Endothelial cell of umbilical vein (primary cell): Measurements from ENCODE around the gene EPB41L4B. TPM values are rescaled to one million over a fixed set of nuclear protein-coding genes. Genes with fewer than 3 reads are reported as not detected.
A peak's percentile ranks its signal among the peaks of the same experiment; 100 is the strongest.

Experiments
- BruUV-seq: library from RNA; stranded (reverse); fragments of 400-500 nt; replicated peaks from 2 replicates; lab custom pipeline; 2021; lab: Mats Ljungman, UMichigan
- CTCF ChIA-PET: fragments of 300-600, 350-600 bp; sonication (Branson Sonifier 250); formaldehyde crosslinking; loops from one replicate; lab custom pipeline; 2021; ENCODE audit warnings: antibody characterized with exemption, inconsistent platforms; lab: Charles Lee
- POLR2A ChIA-PET: fragments of 300-600, 350-600 bp; sonication (Branson Sonifier 250); formaldehyde crosslinking; loops from one replicate; lab custom pipeline; 2021; ENCODE audit warnings: antibody characterized with exemption, inconsistent platforms; lab: Charles Lee
- DNase-seq: peaks from one replicate; pipeline ENCODE4 v3.0.0-alpha.2; 2011; ENCODE audit warnings: low read depth, low spot score
- FAIRE-seq: peaks from 2 replicates; lab custom pipeline; 2011; peaks lifted over from hg19 to GRCh38; lab: Jason Lieb, UNC
- H2AFZ ChIP-seq: 2 replicates; pipeline ENCODE4 v1.6.0; 2012; ENCODE audit warnings: low read depth, low read length, control low read depth, inconsistent platforms
- H3K27ac ChIP-seq: 2 replicates; pipeline ENCODE4 v1.5.1; 2011; ENCODE audit warnings: low read depth, mild to moderate bottlenecking, control low read depth, low read length, moderate library complexity; ENCODE audit not compliant: insufficient read depth
- H3K27me3 ChIP-seq, 2 experiments: 2 replicates each; pipeline versions ENCODE4 v1.6.0 to v1.6.1; 2011; ENCODE audit warnings: low read length in 2 of 2, mixed read lengths in 1 of 2; ENCODE audit not compliant: control insufficient read depth in 2 of 2, insufficient read depth in 2 of 2
- H3K36me3 ChIP-seq, 2 experiments: 2 replicates in 1 of 2; 3 replicates in 1 of 2; pipeline ENCODE4 v1.5.1; 2011; ENCODE audit warnings: low read length in 2 of 2, mild to moderate bottlenecking in 1 of 2, moderate library complexity in 1 of 2; ENCODE audit not compliant: control insufficient read depth in 2 of 2, insufficient read depth in 2 of 2; ENCODE audit errors: extremely low read depth in 1 of 2
- H3K4me1 ChIP-seq: 3 replicates; pipeline ENCODE4 v1.5.1; 2011; ENCODE audit warnings: mild to moderate bottlenecking, low read length; ENCODE audit not compliant: control insufficient read depth, insufficient read depth; ENCODE audit errors: extremely low read depth
- H3K4me2 ChIP-seq: 2 replicates; pipeline ENCODE4 v1.6.1; 2011; ENCODE audit warnings: low read length, control low read depth, mixed read lengths; ENCODE audit not compliant: insufficient read depth
- H3K4me3 ChIP-seq, 3 experiments: fragments of 200-600 bp in 1 of 3; sonication (generic), shearing (Covaris generic) in 1 of 3; replicated peaks in 1 of 3; 2 replicates each; pipeline ENCODE4 v1.5.1; 2011 to 2016; ENCODE audit warnings: control low read depth in 3 of 3, low read length in 3 of 3, mild to moderate bottlenecking in 2 of 3, inconsistent platforms in 1 of 3, low read depth in 1 of 3, moderate library complexity in 1 of 3; ENCODE audit not compliant: insufficient read depth in 1 of 3
- H3K79me2 ChIP-seq: 2 replicates; pipeline ENCODE4 v1.6.0; 2012; ENCODE audit warnings: low read length, inconsistent platforms; ENCODE audit not compliant: control insufficient read depth, insufficient read depth
- H3K9ac ChIP-seq: replicated peaks from 2 replicates; pipeline ENCODE3; 2011; ENCODE audit warnings: low read length, control low read depth; ENCODE audit not compliant: insufficient read depth; ENCODE audit errors: extremely low read depth
- H3K9me1 ChIP-seq: replicated peaks from 3 replicates; pipeline ENCODE4 v1.6.0; 2011; ENCODE audit warnings: mild to moderate bottlenecking, low read length; ENCODE audit not compliant: control insufficient read depth, insufficient read depth; ENCODE audit errors: extremely low read depth
- H3K9me3 ChIP-seq: replicated peaks from 2 replicates; pipeline ENCODE4 v1.5.1; 2012; ENCODE audit warnings: low read length, inconsistent platforms; ENCODE audit not compliant: control insufficient read depth, insufficient read depth
- H4K20me1 ChIP-seq: replicated peaks from 2 replicates; pipeline ENCODE3; 2011; ENCODE audit warnings: mild to moderate bottlenecking, low read length; ENCODE audit not compliant: control insufficient read depth, insufficient read depth; ENCODE audit errors: extremely low read depth
- EZH2 ChIP-seq: IDR thresholded peaks from 2 replicates; pipeline ENCODE4 v1.6.1; 2012; ENCODE audit warnings: borderline replicate concordance, low read depth, mild to moderate bottlenecking, moderate library complexity, low read length, inconsistent platforms; ENCODE audit not compliant: severe bottlenecking
- POLR2A ChIP-seq: IDR thresholded peaks from 2 replicates; pipeline ENCODE4 v1.6.1; 2012; ENCODE audit warnings: low read depth, mild to moderate bottlenecking, control low read depth, low read length
- POLR2AphosphoS5 ChIP-seq: IDR thresholded peaks from 2 replicates; pipeline ENCODE4 v1.6.1; 2012; ENCODE audit warnings: low read depth, mild to moderate bottlenecking, control low read depth, low read length, moderate library complexity; ENCODE audit not compliant: insufficient read depth
- dilution Hi-C: fragments of 300-500 bp; cut with MboI; formaldehyde crosslinking; loops from one replicate; pipeline ENCODE4 v1.15.0; 2019; ENCODE audit warnings: low sequenced_read_pairs; ENCODE audit not compliant: extremely low pct_ligation_motif_present
- intact Hi-C: fragments of 100-400 bp; cut with micrococcal nuclease; formaldehyde crosslinking; loops from one replicate; pipeline ENCODE4 v1.10.0; 2022
- polyA plus RNA-seq, 4 experiments: library from polyadenylated mRNA; depleted of rRNA in 3 of 4; stranded (reverse) in 3 of 4; unstranded in 1 of 4; fragments of >200 nt; gene quantifications; 2 replicates each; pipeline versions ENCODE4 v1.2.1 to v1.2.3, GENCODE V29; 2011 to 2012; ENCODE audit warnings: missing spikeins in 1 of 4
- total RNA-seq: library from RNA; stranded (reverse); gene quantifications from 2 replicates; pipeline ENCODE4 v1.2.3, GENCODE V29; 2021
- TF ChIP-seq, protein P1 (sequence below), 2 donors: IDR thresholded peaks; 1 replicate in 1 of 2; 2 replicates in 1 of 2; pipeline ENCODE4 v1.5.1; 2011; ENCODE audit warnings: low read length in 2 of 2, mild to moderate bottlenecking in 2 of 2, moderate library complexity in 2 of 2, control low read depth in 1 of 2, inconsistent platforms in 1 of 2, low read depth in 1 of 2; ENCODE audit not compliant: insufficient read depth in 1 of 2; ENCODE audit errors: extremely low read depth in 1 of 2

EPB41L4B gene
- total and polyA plus RNA-seq, 2 donors (not counting 3 experiments of a cell fraction or from before 2014, with no cell fraction given), result 0.10 to 0.15 TPM

GRCh38 chr9:109166771-109167601, 153.9 kb downstream of the EPB41L4B start, which contains the start of gene FRRS1L:
FRRS1L (minus strand) TSS chr9:109167249; CDS start chr9:109167138, 111 bp downstream.
- H3K9me3 ChIP-seq, result no peaks in the 10 kb centered on the region
- H3K36me3 ChIP-seq, result no peaks in the 10 kb centered on the region
- TF ChIP-seq, protein P1, sequence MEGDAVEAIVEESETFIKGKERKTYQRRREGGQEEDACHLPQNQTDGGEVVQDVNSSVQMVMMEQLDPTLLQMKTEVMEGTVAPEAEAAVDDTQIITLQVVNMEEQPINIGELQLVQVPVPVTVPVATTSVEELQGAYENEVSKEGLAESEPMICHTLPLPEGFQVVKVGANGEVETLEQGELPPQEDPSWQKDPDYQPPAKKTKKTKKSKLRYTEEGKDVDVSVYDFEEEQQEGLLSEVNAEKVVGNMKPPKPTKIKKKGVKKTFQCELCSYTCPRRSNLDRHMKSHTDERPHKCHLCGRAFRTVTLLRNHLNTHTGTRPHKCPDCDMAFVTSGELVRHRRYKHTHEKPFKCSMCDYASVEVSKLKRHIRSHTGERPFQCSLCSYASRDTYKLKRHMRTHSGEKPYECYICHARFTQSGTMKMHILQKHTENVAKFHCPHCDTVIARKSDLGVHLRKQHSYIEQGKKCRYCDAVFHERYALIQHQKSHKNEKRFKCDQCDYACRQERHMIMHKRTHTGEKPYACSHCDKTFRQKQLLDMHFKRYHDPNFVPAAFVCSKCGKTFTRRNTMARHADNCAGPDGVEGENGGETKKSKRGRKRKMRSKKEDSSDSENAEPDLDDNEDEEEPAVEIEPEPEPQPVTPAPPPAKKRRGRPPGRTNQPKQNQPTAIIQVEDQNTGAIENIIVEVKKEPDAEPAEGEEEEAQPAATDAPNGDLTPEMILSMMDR (IDR thresholded peaks at IDR 0.05; ENCODE audit: extremely low read depth in 1 of 2, insufficient read depth in 1 of 2, low read depth in 1 of 2, low read length in 2 of 2), result no peak
- peak; percentile 56 for TF ChIP-seq EZH2
- no peak for TF ChIP-seq POLR2AphosphoS5
- TF ChIP-seq POLR2A, result no peak
- no peaks in the 10 kb centered on the region for H3K9me1 ChIP-seq
- H3K4me2 ChIP-seq, result no peak within 1 kb of the TSS
- dilution Hi-C loops, result no loop called here
- no peaks in the 10 kb centered on the region for H4K20me1 ChIP-seq
- CTCF ChIA-PET, result interaction anchor here (0.5 kb wide), 1 partner anchor 320 kb away, joined by 3 read pairs; no protein-coding TSS in a partner anchor
- POLR2A ChIA-PET, result no interaction called here
- no peak within 1 kb of the TSS for H3K27ac ChIP-seq
- DNase-seq, result no peak
- H3K27me3 ChIP-seq, result peaks cover 32 to 33% of the 10 kb centered on the region in 2 experiments
- H2AFZ ChIP-seq, result no peak within 1 kb of the TSS
- intact Hi-C loops, result no loop called here
- no peaks in the 10 kb centered on the region for H3K4me1 ChIP-seq
- no peak within 1 kb of the TSS for H3K4me3 ChIP-seq
- no TSS peak for BruUV-seq
- no peaks in the 10 kb centered on the region for H3K79me2 ChIP-seq
- FAIRE-seq, result no peak
- H3K9ac ChIP-seq, result no peak within 1 kb of the TSS
